Psoas muscle (tissue), 8 donors: ENCODE measurements around the gene KCNJ18. TPM values are rescaled to one million over a fixed set of nuclear protein-coding genes. Genes with fewer than 3 reads are reported as not detected.
A peak's percentile ranks its signal among the peaks of the same experiment; 100 is the strongest.
"Not testable (repeated sequence)": the region's sequence is repeated elsewhere in the genome, so short reads cannot be mapped to it uniquely, and the experiment has no call there.

ENCODE experiments used
- ATAC-seq, 4 donors: fragments of 200-7000 bp; cut with Tn5 transposase; one replicate each; pipeline ENCODE4 v1.9.1; 2020; ENCODE audit warnings: moderate library complexity in 3 of 4, mild to moderate bottlenecking in 2 of 4
- DNase-seq, 2 donors: peaks; one replicate each; pipeline ENCODE4 v3.0.0-alpha.2; 2020
- H3K27ac ChIP-seq: fragments of 200-600 bp; one replicate; pipeline ENCODE4 v1.8.0; 2022
- H3K27me3 ChIP-seq, 3 donors: fragments of 200-600 bp in 1 of 3; one replicate each; pipeline versions ENCODE4 v1.6.1 to v1.8.0; 2013 to 2022; ENCODE audit warnings: low read length in 2 of 3, mild to moderate bottlenecking in 2 of 3, moderate library complexity in 1 of 3; ENCODE audit not compliant: insufficient read depth in 3 of 3
- H3K36me3 ChIP-seq, 2 donors: fragments of 200-600 bp in 1 of 2; one replicate each; pipeline versions ENCODE4 v1.6.1 to v1.8.0; 2013 to 2022; ENCODE audit warnings: low read depth in 1 of 2, mild to moderate bottlenecking in 1 of 2, moderate library complexity in 1 of 2; ENCODE audit not compliant: insufficient read depth in 1 of 2
- H3K4me1 ChIP-seq: fragments of 200-600 bp; one replicate; pipeline ENCODE4 v1.8.0; 2022
- H3K4me3 ChIP-seq: fragments of 200-600 bp; one replicate; pipeline ENCODE4 v1.8.0; 2022; ENCODE audit warnings: mild to moderate bottlenecking
- H3K9me3 ChIP-seq: fragments of 200-600 bp; one replicate; pipeline ENCODE4 v1.8.0; 2022
- CTCF ChIP-seq: fragments of 200-600 bp; IDR thresholded peaks from one replicate; pipeline ENCODE4 v1.8.0; 2022; ENCODE audit warnings: antibody characterized with exemption
- WGBS, 3 donors: extraction: QIAGEN DNeasy Blood & Tissue Kit; methylation state at CpG; one replicate each; pipeline versions ENCODE4 v1.1.6 to v1.1.7; 2013; 5-methylcytosine and 5-hydroxymethylcytosine counted together
- intact Hi-C, 2 donors: fragments of 100-400 bp; cut with DNase I; formaldehyde crosslinking; loops; one replicate each; pipeline versions ENCODE4 v1.11.0 to v1.14.2; 2022
- polyA plus RNA-seq, 3 donors: library from polyadenylated mRNA; stranded (reverse); fragments of 200-250 nt; gene quantifications; one replicate each; pipeline ENCODE4 v1.2.3, GENCODE V29; 2013
- total RNA-seq, 4 donors: library from RNA; stranded (reverse); fragmentation: NEBNext Ultra II Directional in 2 of 4; extraction: Animal tissue kit (Norgen Biotek cat#: 25700) in 2 of 4; gene quantifications; one replicate each; pipeline versions ENCODE4 v1.2.1 to v1.2.4, GENCODE V29; 2021 to 2023
- donor health status: healthy with polysubstance abuse.
- donor health status: DM: no; HTN: no; CAD: no; lungs with moderate emphysema.
- donor health status: Bipolar disorder and iron deficiency.
- donor health status: healthy.
- donor health status: DM: yes; HTN: yes; CAD: no.
- donor health status: DM: no; HTN: no; CAD: no.
- donor health status: DM: no; HTN: no; CAD: no.
- donor health status: DM: yes; HTN: yes; CAD: no.

The KCNJ18 gene
- total and polyA plus RNA-seq, 7 donors, result 0.03 TPM; not detected in 6

GRCh38 chr17:21673451-21674241 is 18.7 kb upstream of the KCNJ18 start:
- ATAC-seq, H3K9me3 ChIP-seq, H3K4me1 ChIP-seq, H3K27ac ChIP-seq, H3K27me3 ChIP-seq, H3K4me3 ChIP-seq, H3K36me3 ChIP-seq: not testable (repeated sequence)
- intact Hi-C loops, result loop anchor here in 1 of 2 donors (10.0 kb wide), 1 partner anchor 369 kb away; no protein-coding TSS in a partner anchor
- peak in 1 of 2 donors; percentile 55 for DNase-seq
- 82 to 85% (median 82%) methylated on average over 31 of the region's 31 CpGs for WGBS, 3 donors

GRCh38 chr17:21674242-21674731 is 18.0 kb upstream of the KCNJ18 start:
- Histone ChIP-seq H3K4me3 (no peak overlapping the region), H3K9me3 (no peaks in the 10 kb centered on the region), H3K4me1 (no peaks in the 10 kb centered on the region), H3K27me3 (peaks cover 0 to 2% (median 0%) of the 10 kb centered on the region in 3 donors), H3K27ac (no peak overlapping the region), H3K36me3 (no peaks in the 10 kb centered on the region)
- TF ChIP-seq CTCF, result no peak
- DNase-seq (no peak), ATAC-seq (no peak)
- 83 to 91% (median 83%) methylated on average over 43 of the region's 43 CpGs for WGBS, 3 donors
- intact Hi-C loops, result loop anchor here in 1 of 2 donors (10.0 kb wide), 1 partner anchor 369 kb away; no protein-coding TSS in a partner anchor

GRCh38 chr17:21674891-21675738 is 17.2 kb upstream of the KCNJ18 start:
- not testable (repeated sequence) for H3K27ac ChIP-seq, H3K9me3 ChIP-seq, H3K4me3 ChIP-seq, H3K36me3 ChIP-seq, ATAC-seq, DNase-seq, H3K27me3 ChIP-seq, H3K4me1 ChIP-seq
- WGBS, 3 donors, result 75 to 80% (median 77%) methylated on average over 17 of the region's 17 CpGs
- intact Hi-C loops, result loop anchor here in 1 of 2 donors (10.0 kb wide), 1 partner anchor 370 kb away; no protein-coding TSS in a partner anchor

- WGBS, 3 donors, result 55 to 73% (median 67%) methylated on average over 3 of the region's 3 CpGs
These were observed 16.6 kb upstream of the KCNJ18 start for GRCh38 chr17:21675739-21676130.

GRCh38 chr17:21676281-21677111 is 15.8 kb upstream of the KCNJ18 start:
- ATAC-seq, result no peak
- 80 to 84% (median 82%) methylated on average over 30 of the region's 30 CpGs for WGBS, 3 donors
- H3K36me3 ChIP-seq, result no peaks in the 10 kb centered on the region
- no peak for TF ChIP-seq CTCF
- intact Hi-C loops, result loop anchor here in 1 of 2 donors (10.0 kb wide), 1 partner anchor 372 kb away; no protein-coding TSS in a partner anchor
- no peaks in the 10 kb centered on the region for H3K4me1 ChIP-seq
- H3K27me3 ChIP-seq, result peaks cover 0 to 4% (median 0%) of the 10 kb centered on the region in 3 donors
- no peak overlapping the region for H3K27ac ChIP-seq
- no peaks in the 10 kb centered on the region for H3K9me3 ChIP-seq
- DNase-seq, result no peak
- no peak overlapping the region for H3K4me3 ChIP-seq

More at GRCh38 chr17:21675739-21676130, 16.6 kb upstream of the KCNJ18 start:
- intact Hi-C loops, result loop anchor here in 1 of 2 donors (10.0 kb wide), 1 partner anchor 371 kb away; no protein-coding TSS in a partner anchor
- H3K27ac ChIP-seq, H3K4me3 ChIP-seq, ATAC-seq, DNase-seq, H3K27me3 ChIP-seq, H3K9me3 ChIP-seq, H3K4me1 ChIP-seq, H3K36me3 ChIP-seq: not testable (repeated sequence)
